Endothelial cell of umbilical vein (primary cell): Measurements from ENCODE around the gene OR2AG2.

Experiments used
- FOS ChIP-seq: IDR thresholded peaks from 2 replicates; pipeline ENCODE4 v1.6.1; 2011; ENCODE audit warnings: mild to moderate bottlenecking, low read length, moderate library complexity, borderline replicate concordance; ENCODE audit not compliant: insufficient read depth
- MYC ChIP-seq: IDR thresholded peaks from one replicate; pipeline ENCODE4 v1.6.1; 2011; ENCODE audit warnings: mild to moderate bottlenecking, low read depth, low read length
- TF ChIP-seq, protein P1 (sequence below), 2 donors: IDR thresholded peaks; 1 replicate in 1 of 2; 2 replicates in 1 of 2; pipeline ENCODE4 v1.5.1; 2011; ENCODE audit warnings: low read length in 2 of 2, mild to moderate bottlenecking in 2 of 2, moderate library complexity in 2 of 2, control low read depth in 1 of 2, inconsistent platforms in 1 of 2, low read depth in 1 of 2; ENCODE audit not compliant: insufficient read depth in 1 of 2; ENCODE audit errors: extremely low read depth in 1 of 2

DNA sequence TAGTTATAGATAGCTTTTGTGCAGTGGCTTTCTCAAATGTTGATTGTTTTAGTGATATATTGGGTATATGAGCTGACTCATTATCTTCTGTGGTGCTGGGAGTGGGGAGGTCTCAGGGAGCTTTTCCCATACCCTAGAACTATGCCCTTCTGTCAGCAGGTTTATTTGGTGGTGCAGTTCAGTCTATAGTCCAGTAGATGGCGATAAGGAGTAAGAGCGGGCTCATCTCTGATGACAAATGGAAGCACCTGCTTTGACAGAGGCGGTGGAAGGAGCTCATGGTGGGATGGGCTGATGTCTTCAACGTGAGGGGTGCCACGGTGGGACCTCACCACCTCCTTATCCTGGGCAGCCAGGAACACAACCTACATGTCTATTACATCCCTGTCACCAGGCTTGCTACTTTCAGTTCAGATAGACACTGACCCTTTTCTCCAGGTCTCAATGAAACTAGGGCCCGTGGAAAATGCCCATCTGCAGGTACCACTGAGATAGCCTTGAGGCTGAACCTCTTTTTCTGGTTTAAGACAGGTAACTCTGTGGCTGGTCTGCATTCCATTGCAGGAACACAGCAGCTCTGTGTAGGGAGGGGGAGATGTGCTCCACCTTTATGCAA, 40.7 kb upstream of the OR2AG2 start:
- TF ChIP-seq MYC: no peak
- TF ChIP-seq, protein P1, sequence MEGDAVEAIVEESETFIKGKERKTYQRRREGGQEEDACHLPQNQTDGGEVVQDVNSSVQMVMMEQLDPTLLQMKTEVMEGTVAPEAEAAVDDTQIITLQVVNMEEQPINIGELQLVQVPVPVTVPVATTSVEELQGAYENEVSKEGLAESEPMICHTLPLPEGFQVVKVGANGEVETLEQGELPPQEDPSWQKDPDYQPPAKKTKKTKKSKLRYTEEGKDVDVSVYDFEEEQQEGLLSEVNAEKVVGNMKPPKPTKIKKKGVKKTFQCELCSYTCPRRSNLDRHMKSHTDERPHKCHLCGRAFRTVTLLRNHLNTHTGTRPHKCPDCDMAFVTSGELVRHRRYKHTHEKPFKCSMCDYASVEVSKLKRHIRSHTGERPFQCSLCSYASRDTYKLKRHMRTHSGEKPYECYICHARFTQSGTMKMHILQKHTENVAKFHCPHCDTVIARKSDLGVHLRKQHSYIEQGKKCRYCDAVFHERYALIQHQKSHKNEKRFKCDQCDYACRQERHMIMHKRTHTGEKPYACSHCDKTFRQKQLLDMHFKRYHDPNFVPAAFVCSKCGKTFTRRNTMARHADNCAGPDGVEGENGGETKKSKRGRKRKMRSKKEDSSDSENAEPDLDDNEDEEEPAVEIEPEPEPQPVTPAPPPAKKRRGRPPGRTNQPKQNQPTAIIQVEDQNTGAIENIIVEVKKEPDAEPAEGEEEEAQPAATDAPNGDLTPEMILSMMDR (IDR thresholded peaks at IDR 0.05; ENCODE audit: extremely low read depth in 1 of 2, insufficient read depth in 1 of 2, low read depth in 1 of 2, low read length in 2 of 2): peak; percentile 83 to 88
- no peak for TF ChIP-seq FOS
